HepG2 (cell line): ENCODE results near the gene MAFF. TPM values are rescaled to one million over a fixed set of nuclear protein-coding genes. Genes with fewer than 3 reads are reported as not detected.

Source experiments
- ATAC-seq: fragments of 200-7000 bp; cut with Tn5 transposase; 3 replicates; pipeline ENCODE4 v1.9.1; 2020; ENCODE audit warnings: mild to moderate bottlenecking, moderate library complexity
- BruUV-seq: library from RNA; stranded (reverse); fragments of 400-500 nt; replicated peaks from 2 replicates; lab custom pipeline; 2021; lab: Mats Ljungman, UMichigan
- CTCF ChIA-PET: fragments of 300-600 bp; formaldehyde crosslinking; extraction: SDS; loops from one replicate; lab custom pipeline; 2021; ENCODE audit warnings: low total read pairs, inconsistent platforms, low intra/inter-chr PET ratio; lab: Yijun Ruan, JAX
- POLR2A ChIA-PET: fragments of 350-600 bp; sonication (Branson Sonifier 250); formaldehyde crosslinking; loops from one replicate; lab custom pipeline; 2020; ENCODE audit warnings: antibody characterized with exemption, inconsistent platforms; lab: Yijun Ruan, JAX
- DNase-seq: peaks from one replicate; pipeline ENCODE4 v3.0.0-alpha.2; 2015; ENCODE audit warnings: low spot score
- FAIRE-seq: peaks from 3 replicates; lab custom pipeline; 2011; peaks lifted over from hg19 to GRCh38; lab: Jason Lieb, UNC
- H2AFZ ChIP-seq: one replicate; pipeline ENCODE4 v1.6.1; 2011; ENCODE audit warnings: low read length, inconsistent platforms
- H3K27ac ChIP-seq: fragments of 300-600 bp; 3 replicates; pipeline ENCODE4 v1.8.0; 2011; ENCODE audit warnings: mixed run types, mild to moderate bottlenecking, mixed read lengths, low read length, inconsistent platforms; ENCODE audit not compliant: insufficient read depth; ENCODE audit errors: extremely low read length
- H3K27me3 ChIP-seq, 2 experiments: fragments of 200-600 bp in 1 of 2; 2 replicates in 1 of 2; 3 replicates in 1 of 2; pipeline versions ENCODE4 v1.6.0 to v1.8.0; 2011; ENCODE audit warnings: low read length in 2 of 2, mild to moderate bottlenecking in 2 of 2, moderate library complexity in 2 of 2, inconsistent platforms in 1 of 2; ENCODE audit not compliant: insufficient read depth in 2 of 2, control insufficient read depth in 1 of 2
- H3K36me3 ChIP-seq, 2 experiments: fragments of 200-600 bp in 1 of 2; replicated peaks in 1 of 2; 2 replicates in 1 of 2; 3 replicates in 1 of 2; pipeline versions ENCODE4 v1.5.1 to v1.8.0; 2011; ENCODE audit warnings: low read length in 2 of 2, inconsistent platforms in 1 of 2; ENCODE audit not compliant: insufficient read depth in 2 of 2, control insufficient read depth in 1 of 2
- H3K4me1 ChIP-seq: 2 replicates; pipeline ENCODE4 v1.5.1; 2012; ENCODE audit warnings: low read length, inconsistent platforms; ENCODE audit not compliant: insufficient read depth
- H3K4me2 ChIP-seq: 2 replicates; pipeline ENCODE4 v1.6.0; 2011; ENCODE audit warnings: low read depth, low read length, inconsistent platforms
- H3K4me3 ChIP-seq, 3 experiments: fragments of 200-600 bp in 1 of 3; sonication (generic), shearing (Covaris generic) in 1 of 3; replicated peaks in 1 of 3; 2 replicates each; pipeline ENCODE4 v1.5.1; 2011 to 2016; ENCODE audit warnings: low read length in 3 of 3, inconsistent platforms in 2 of 3, low read depth in 2 of 3, mild to moderate bottlenecking in 2 of 3, control low read depth in 1 of 3, mixed read lengths in 1 of 3; ENCODE audit not compliant: insufficient read depth in 1 of 3
- H3K79me2 ChIP-seq: one replicate; pipeline ENCODE4 v1.6.1; 2011; ENCODE audit warnings: low read length, inconsistent platforms; ENCODE audit not compliant: insufficient read depth
- H3K9ac ChIP-seq: 2 replicates; pipeline ENCODE4 v1.6.0; 2011; ENCODE audit warnings: mild to moderate bottlenecking, low read depth, low read length, inconsistent platforms; ENCODE audit not compliant: insufficient read depth
- H3K9me3 ChIP-seq: 2 replicates; pipeline ENCODE4 v1.5.1; 2012; ENCODE audit warnings: mild to moderate bottlenecking, low read length
- H4K20me1 ChIP-seq: 2 replicates; pipeline ENCODE4 v1.6.0; 2011; ENCODE audit warnings: inconsistent platforms, mild to moderate bottlenecking, low read length, moderate library complexity; ENCODE audit not compliant: insufficient read depth
- CCDC6 ChIP-seq: sonication (generic); formaldehyde crosslinking; IDR thresholded peaks from 2 replicates; pipeline ENCODE4 v1.8.1; 2022; ENCODE audit warnings: mild to moderate bottlenecking, missing genetic modification reagents, moderate library complexity
- GABPB1 ChIP-seq: IDR thresholded peaks from 2 replicates; pipeline ENCODE4 v1.6.1; 2016; ENCODE audit warnings: mild to moderate bottlenecking, missing genetic modification reagents, moderate library complexity, missing compliant biosample characterization
- HNRNPL ChIP-seq: fragments of 200-400 bp; formaldehyde crosslinking; IDR thresholded peaks from 2 replicates; pipeline ENCODE4 v1.6.1; 2017; ENCODE audit warnings: mild to moderate bottlenecking, low read depth, low read length
- RBM22 ChIP-seq: fragments of 200-400 bp; formaldehyde crosslinking; optimal IDR thresholded peaks from 2 replicates; pipeline ENCODE3; 2017; ENCODE audit warnings: mild to moderate bottlenecking, low read length, moderate library complexity
- SATB2 ChIP-seq: sonication (generic); formaldehyde crosslinking; IDR thresholded peaks from 2 replicates; pipeline ENCODE4 v1.5.0; 2020; ENCODE audit warnings: missing genetic modification reagents
- SSRP1 ChIP-seq: IDR thresholded peaks from 2 replicates; pipeline ENCODE4 v1.6.1; 2016; ENCODE audit warnings: control low read depth
- ZNF335 ChIP-seq: sonication (generic); formaldehyde crosslinking; IDR thresholded peaks from 2 replicates; pipeline ENCODE4 v1.4.0; 2020; ENCODE audit warnings: missing genetic modification reagents
- ZSCAN20 ChIP-seq: sonication (generic); formaldehyde crosslinking; IDR thresholded peaks from 2 replicates; pipeline ENCODE4 v1.4.0; 2020; ENCODE audit warnings: missing genetic modification reagents, mild to moderate bottlenecking, borderline replicate concordance
- WGBS: methylation state at CpG from one replicate; pipeline ENCODE4 v1.1.6; 2017; ENCODE audit warnings: low lambda C conversion rate; 5-methylcytosine and 5-hydroxymethylcytosine counted together
- in situ Hi-C: cut with HindIII; loops from 2 replicates; pipeline ENCODE4 v1.10.0; 2017; ENCODE audit warnings: low pct_unique_long_range_greater_than_20kb; ENCODE audit not compliant: extremely low pct_ligation_motif_present
- intact Hi-C: fragments of 100-400 bp; cut with micrococcal nuclease; formaldehyde crosslinking; loops from one replicate; pipeline ENCODE4 v1.10.0; 2022; ENCODE audit not compliant: unreplicated experiment
- polyA plus RNA-seq, 8 experiments: library from polyadenylated mRNA; depleted of rRNA in 3 of 8; stranded (reverse) in 7 of 8; unstranded in 1 of 8; fragments of >200 nt; fragmentation: Illumina TruSeq in 4 of 8; extraction: Trizol in 4 of 8; gene quantifications; 2 replicates each; pipeline versions ENCODE4 v1.2.1 to v1.2.3, GENCODE V29; 2011 to 2016; ENCODE audit warnings: low read depth in 4 of 8, missing spikeins in 1 of 8, mixed read lengths in 1 of 8; ENCODE audit not compliant: insufficient read depth in 1 of 8
- total RNA-seq, 5 experiments: library from RNA; depleted of rRNA; stranded (reverse); fragments of >200 nt; fragmentation: Illumina TruSeq; extraction: Trizol; gene quantifications; 2 replicates each; pipeline ENCODE4 v1.2.3, GENCODE V29; 2016; ENCODE audit warnings: low read depth in 1 of 5
- TF ChIP-seq, protein P1 (sequence below): sonication (generic); formaldehyde crosslinking; IDR thresholded peaks from 2 replicates; pipeline ENCODE4 v1.9.0; 2022; ENCODE audit warnings: low read depth, missing genetic modification reagents

The MAFF gene
- total and polyA plus RNA-seq, 2 of the 13 experiments (the other 11 are each of a cell fraction or from before 2014, with no cell fraction given), result 5.4 to 14.3 TPM

DNA sequence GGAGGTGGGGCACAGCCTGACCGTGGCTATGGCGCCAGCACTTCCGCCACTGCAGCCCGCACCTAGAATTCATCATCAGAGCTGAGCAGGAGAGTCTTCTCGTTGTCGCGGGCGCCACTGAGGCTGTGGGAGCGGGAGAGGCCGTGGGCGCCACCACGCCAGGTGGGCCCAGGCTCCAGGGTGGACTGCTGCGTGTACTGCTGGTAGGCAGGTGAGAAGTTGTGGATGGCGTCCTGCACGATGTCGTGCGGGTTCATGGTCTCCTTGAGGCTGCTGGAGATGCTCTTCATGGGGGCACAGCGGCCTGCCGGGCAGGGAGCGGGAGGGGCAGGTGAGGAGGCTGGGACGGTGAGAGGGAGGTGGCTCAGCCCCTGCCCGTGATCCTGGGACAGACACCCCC is 19.6 kb downstream of the MAFF start (continued):
- TF ChIP-seq, protein P1, sequence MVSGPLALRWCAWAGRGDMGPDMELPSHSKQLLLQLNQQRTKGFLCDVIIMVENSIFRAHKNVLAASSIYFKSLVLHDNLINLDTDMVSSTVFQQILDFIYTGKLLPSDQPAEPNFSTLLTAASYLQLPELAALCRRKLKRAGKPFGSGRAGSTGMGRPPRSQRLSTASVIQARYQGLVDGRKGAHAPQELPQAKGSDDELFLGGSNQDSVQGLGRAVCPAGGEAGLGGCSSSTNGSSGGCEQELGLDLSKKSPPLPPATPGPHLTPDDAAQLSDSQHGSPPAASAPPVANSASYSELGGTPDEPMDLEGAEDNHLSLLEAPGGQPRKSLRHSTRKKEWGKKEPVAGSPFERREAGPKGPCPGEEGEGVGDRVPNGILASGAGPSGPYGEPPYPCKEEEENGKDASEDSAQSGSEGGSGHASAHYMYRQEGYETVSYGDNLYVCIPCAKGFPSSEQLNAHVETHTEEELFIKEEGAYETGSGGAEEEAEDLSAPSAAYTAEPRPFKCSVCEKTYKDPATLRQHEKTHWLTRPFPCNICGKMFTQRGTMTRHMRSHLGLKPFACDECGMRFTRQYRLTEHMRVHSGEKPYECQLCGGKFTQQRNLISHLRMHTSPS (CRISPR knock-in tag), result no peak
- TF ChIP-seq SATB2 (no peak), ZSCAN20 (CRISPR knock-in tag) (no peak), ZNF335 (CRISPR knock-in tag) (no peak), RBM22 (no peak), CCDC6 (CRISPR knock-in tag) (no peak), GABPB1 (CRISPR knock-in tag) (no peak)
- TF ChIP-seq, all 625 proteins: peak for 0

DNA sequence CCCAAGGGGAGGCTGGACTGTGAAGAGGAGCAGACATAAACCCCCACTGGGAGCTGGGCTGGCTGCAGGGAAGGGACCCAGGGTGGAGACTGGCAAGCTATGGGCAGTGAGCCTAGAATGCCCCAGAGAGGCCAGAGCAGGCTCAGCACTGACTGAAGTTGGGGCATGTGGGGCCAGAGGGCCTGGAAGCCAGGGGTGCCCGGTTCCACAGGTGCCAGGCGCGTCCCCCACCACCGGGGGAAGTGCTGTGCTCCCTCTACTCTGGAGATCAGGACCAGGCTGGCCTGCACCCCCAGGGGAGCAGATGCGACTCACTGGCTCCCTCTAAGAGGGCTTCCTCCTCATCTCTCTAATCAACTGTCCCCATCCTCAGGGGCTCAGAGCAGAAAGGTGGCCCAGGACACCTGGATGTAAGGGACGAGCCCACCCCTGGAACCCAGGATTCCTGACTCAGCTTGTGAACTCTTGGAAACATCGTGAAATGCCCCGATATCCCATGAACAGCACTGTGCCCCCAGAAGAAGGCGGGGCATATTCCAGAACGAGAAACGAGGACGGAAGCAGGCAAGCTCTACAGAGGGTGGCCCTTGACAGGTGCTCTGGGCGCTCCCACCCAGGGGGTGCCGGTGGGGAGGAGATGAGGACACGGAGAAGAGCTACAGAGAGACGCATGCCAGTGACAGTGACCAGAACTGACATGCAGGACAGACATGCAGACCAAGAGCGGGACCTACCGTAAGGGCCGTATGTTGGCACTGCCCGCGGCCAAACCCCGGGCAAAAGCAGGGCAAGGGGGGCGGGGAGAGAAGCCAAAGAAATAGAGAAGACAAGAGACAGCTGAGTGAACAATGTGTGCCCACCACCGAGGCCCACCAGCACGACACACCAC is 20.4 kb downstream of the MAFF start:
- 94% methylated on average over 19 of the region's 25 CpGs for WGBS
- POLR2A ChIA-PET, result interaction anchor here (0.6 kb wide), 1 partner anchor 86 kb away, joined by 3 read pairs; no protein-coding TSS in a partner anchor
- no peak overlapping the region for H3K9ac ChIP-seq
- no peak for DNase-seq
- H4K20me1 ChIP-seq, result no peaks in the 10 kb centered on the region
- no peak overlapping the region for H3K4me2 ChIP-seq
- in situ Hi-C loops, result no loop called here
- no peak for ATAC-seq
- no peaks in the 10 kb centered on the region for H3K27me3 ChIP-seq
- peaks cover 2 to 10% of the 10 kb centered on the region in 2 experiments; a peak in 4 of 5 replicates for H3K36me3 ChIP-seq
- TF ChIP-seq SSRP1 (CRISPR knock-in tag), result no peak
- TF ChIP-seq HNRNPL, result peak; percentile 42; the same call in 1 of the 2 replicates
- TF ChIP-seq, all 625 proteins: peak for 1
- H2AFZ ChIP-seq, result no peak overlapping the region
- CTCF ChIA-PET, result no interaction called here
- no peak overlapping the region for H3K4me3 ChIP-seq
- H3K27ac ChIP-seq, result no peak overlapping the region
- H3K9me3 ChIP-seq, result no peaks in the 10 kb centered on the region
- BruUV-seq, result no TSS peak
- no peak for FAIRE-seq
- H3K79me2 ChIP-seq, result no peaks in the 10 kb centered on the region
- H3K4me1 ChIP-seq, result peaks cover 23% of the 10 kb centered on the region
- intact Hi-C loops, result no loop called here
